Globus pallidus (tissue), 1 donor: ENCODE results near the gene TNNC2.

Experiments used
- DNase-seq: peaks from one replicate; pipeline ENCODE4 v3.0.0-alpha.2; 2015; ENCODE audit warnings: low spot score

Gene TNNC2

GRCh38 chr20:45780159-45780558 is 47.0 kb downstream of the TNNC2 start:
- DNase-seq: no peak

GRCh38 chr20:45779011-45779915 is 47.8 kb downstream of the TNNC2 start:
- DNase-seq: no peak

GRCh38 chr20:45776931-45777330 is 50.2 kb downstream of the TNNC2 start:
- DNase-seq: no peak

GRCh38 chr20:45775411-45775810 is 51.7 kb downstream of the TNNC2 start:
- no peak for DNase-seq

- no peak for DNase-seq
Measured at GRCh38 chr20:45774945-45775344, 52.2 kb downstream of the TNNC2 start.
